Esophagus muscularis mucosa (tissue), 4 donors: ENCODE measurements around the gene C1GALT1. TPM values are rescaled to one million over a fixed set of nuclear protein-coding genes. Genes with fewer than 3 reads are reported as not detected.
A peak's percentile ranks its signal among the peaks of the same experiment; 100 is the strongest.

Experiments
- DNase-seq: peaks from one replicate; pipeline ENCODE4 v3.0.0-alpha.2; 2017; ENCODE audit errors: extremely low spot score
- H3K27ac ChIP-seq, 4 donors: fragments of 200-600 bp; sonication (generic); replicated peaks in 1 of 4; 1 replicate in 3 of 4; 2 replicates in 1 of 4; pipeline ENCODE4 v1.5.1; 2016 to 2019; ENCODE audit warnings: mild to moderate bottlenecking in 1 of 4
- H3K27me3 ChIP-seq, 4 donors: fragments of 200-600 bp; sonication (generic); one replicate each; pipeline versions ENCODE4 v1.5.1 to v1.6.0; 2016 to 2019
- H3K36me3 ChIP-seq, 4 donors: fragments of 200-600 bp; sonication (generic); one replicate each; pipeline ENCODE4 v1.5.1; 2016 to 2019
- H3K4me1 ChIP-seq, 4 donors: fragments of 200-600 bp; sonication (generic); one replicate each; pipeline ENCODE4 v1.5.1; 2016 to 2019
- H3K4me3 ChIP-seq, 4 donors: fragments of 200-600 bp; sonication (generic); 1 replicate in 2 of 4; 2 replicates in 2 of 4; pipeline ENCODE4 v1.5.1; 2016 to 2019; ENCODE audit warnings: mild to moderate bottlenecking in 4 of 4, moderate library complexity in 1 of 4
- H3K9me3 ChIP-seq, 4 donors: fragments of 200-600 bp; sonication (generic); 1 replicate in 3 of 4; 2 replicates in 1 of 4; pipeline ENCODE4 v1.5.1; 2016 to 2019
- EP300 ChIP-seq: sonication (generic); formaldehyde crosslinking; IDR thresholded peaks from one replicate; pipeline ENCODE4 v1.6.1; 2017; ENCODE audit warnings: antibody characterized with exemption
- POLR2A ChIP-seq: fragments of 450-650 bp; IDR thresholded peaks from one replicate; pipeline ENCODE4 v1.6.1; 2017; ENCODE audit warnings: antibody characterized with exemption, moderate library complexity, mild to moderate bottlenecking, low read depth
- POLR2AphosphoS5 ChIP-seq, 2 donors: sonication (generic); formaldehyde crosslinking; IDR thresholded peaks; one replicate each; pipeline ENCODE4 v1.6.1; 2017; ENCODE audit warnings: antibody characterized with exemption in 2 of 2
- WGBS: methylation state at CpG from one replicate; pipeline ENCODE4 v1.1.5; 2018; 5-methylcytosine and 5-hydroxymethylcytosine counted together
- intact Hi-C: fragments of 100-400 bp; cut with DNase I; formaldehyde crosslinking; loops from one replicate; pipeline ENCODE4 v1.15.1; 2023
- total RNA-seq, 4 donors: library from RNA; depleted of rRNA; stranded (reverse); fragments of >200 nt; gene quantifications; one replicate each; pipeline versions ENCODE4 v1.1.0 to v1.2.1, GENCODE V29; 2016
- TF ChIP-seq, protein P1 (sequence below), 3 experiments: fragments of 200-600 bp in 2 of 3; fragments of 450-650 bp in 1 of 3; sonication (generic) in 2 of 3; IDR thresholded peaks; one replicate each; pipeline ENCODE4 v1.5.1; 2017 to 2019; ENCODE audit warnings: antibody characterized with exemption in 3 of 3, mild to moderate bottlenecking in 2 of 3, moderate library complexity in 1 of 3

The C1GALT1 gene
- total RNA-seq, 4 donors from 2014 or later, result 6.7 to 13.8 (median 11.4) TPM

DNA sequence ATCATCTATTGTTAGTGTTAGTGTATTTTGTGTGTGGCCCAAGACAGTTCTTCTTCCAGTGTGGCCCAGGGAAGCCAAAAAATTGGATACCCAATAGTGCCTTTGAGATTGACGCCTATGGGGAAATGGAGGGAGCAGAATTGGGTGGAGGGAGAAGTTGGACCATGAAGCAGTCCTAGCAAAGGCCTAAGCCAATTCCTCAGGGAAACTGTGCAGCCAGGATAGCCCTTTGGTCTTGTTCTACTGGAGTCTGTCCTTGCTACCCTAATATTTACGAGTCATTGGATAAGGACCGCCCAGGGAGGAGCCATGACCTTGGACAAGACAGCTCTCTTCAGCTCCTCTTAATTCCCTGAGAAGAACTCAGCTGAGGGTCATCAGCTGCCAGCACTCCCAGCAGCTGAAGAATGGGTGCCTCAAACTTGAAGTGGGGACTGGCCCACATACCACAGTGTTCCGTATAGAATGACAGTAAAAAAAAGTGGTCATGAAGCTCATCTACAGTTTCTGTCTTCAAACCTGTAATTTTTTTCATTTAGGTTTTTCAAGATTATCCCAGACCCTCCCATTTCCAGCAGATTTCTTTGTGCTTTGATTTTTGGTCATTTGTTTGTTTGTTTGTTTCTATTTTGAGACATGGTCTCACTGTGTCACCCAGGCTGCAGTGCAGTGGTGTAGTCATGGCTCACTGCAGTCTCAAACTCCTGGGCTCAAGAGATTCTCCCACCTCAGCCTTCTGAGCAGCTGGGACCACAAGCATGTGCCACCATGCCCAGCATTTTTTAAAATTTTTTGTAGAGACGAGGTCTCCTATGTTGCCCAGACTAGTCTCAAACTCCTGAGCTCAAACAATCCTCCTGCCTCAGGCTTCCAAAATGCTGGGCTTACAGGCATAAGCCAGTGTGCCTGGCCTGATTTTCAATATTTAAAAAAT is 81.2 kb downstream of the C1GALT1 start:
- WGBS, result 85% methylated on average over 5 of the region's 5 CpGs
- TF ChIP-seq POLR2A (no peak), EP300 (no peak), POLR2AphosphoS5 (IDR thresholded peaks at IDR 0.05) (no peak)
- TF ChIP-seq, protein P1, sequence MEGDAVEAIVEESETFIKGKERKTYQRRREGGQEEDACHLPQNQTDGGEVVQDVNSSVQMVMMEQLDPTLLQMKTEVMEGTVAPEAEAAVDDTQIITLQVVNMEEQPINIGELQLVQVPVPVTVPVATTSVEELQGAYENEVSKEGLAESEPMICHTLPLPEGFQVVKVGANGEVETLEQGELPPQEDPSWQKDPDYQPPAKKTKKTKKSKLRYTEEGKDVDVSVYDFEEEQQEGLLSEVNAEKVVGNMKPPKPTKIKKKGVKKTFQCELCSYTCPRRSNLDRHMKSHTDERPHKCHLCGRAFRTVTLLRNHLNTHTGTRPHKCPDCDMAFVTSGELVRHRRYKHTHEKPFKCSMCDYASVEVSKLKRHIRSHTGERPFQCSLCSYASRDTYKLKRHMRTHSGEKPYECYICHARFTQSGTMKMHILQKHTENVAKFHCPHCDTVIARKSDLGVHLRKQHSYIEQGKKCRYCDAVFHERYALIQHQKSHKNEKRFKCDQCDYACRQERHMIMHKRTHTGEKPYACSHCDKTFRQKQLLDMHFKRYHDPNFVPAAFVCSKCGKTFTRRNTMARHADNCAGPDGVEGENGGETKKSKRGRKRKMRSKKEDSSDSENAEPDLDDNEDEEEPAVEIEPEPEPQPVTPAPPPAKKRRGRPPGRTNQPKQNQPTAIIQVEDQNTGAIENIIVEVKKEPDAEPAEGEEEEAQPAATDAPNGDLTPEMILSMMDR (IDR thresholded peaks at IDR 0.05), result no peak
- Histone ChIP-seq H3K4me1 (no peaks in the 10 kb centered on the region), H3K27me3 (no peaks in the 10 kb centered on the region), H3K4me3 (no peak overlapping the region), H3K9me3 (peaks cover 0 to 15% (median 2%) of the 10 kb centered on the region in 4 donors), H3K36me3 (no peaks in the 10 kb centered on the region), H3K27ac (no peak overlapping the region)
- DNase-seq, result peak; percentile 64
- intact Hi-C loops, result no loop called here

GRCh38 chr7:7264306-7265040 is 82.1 kb downstream of the C1GALT1 start:
- 87% methylated on average over 9 of the region's 9 CpGs for WGBS
- H3K9me3 ChIP-seq, result peaks cover 0 to 15% (median 2%) of the 10 kb centered on the region in 4 donors
- TF ChIP-seq POLR2AphosphoS5 (IDR thresholded peaks at IDR 0.05), result no peak
- TF ChIP-seq, protein P1 (IDR thresholded peaks at IDR 0.05), result no peak
- TF ChIP-seq POLR2A, result no peak
- no peak for TF ChIP-seq EP300
- no peaks in the 10 kb centered on the region for H3K27me3 ChIP-seq
- no peak overlapping the region for H3K27ac ChIP-seq
- peak; percentile 62 for DNase-seq
- no peaks in the 10 kb centered on the region for H3K4me1 ChIP-seq
- no peaks in the 10 kb centered on the region for H3K36me3 ChIP-seq
- intact Hi-C loops, result no loop called here
- H3K4me3 ChIP-seq, result no peak overlapping the region

DNA sequence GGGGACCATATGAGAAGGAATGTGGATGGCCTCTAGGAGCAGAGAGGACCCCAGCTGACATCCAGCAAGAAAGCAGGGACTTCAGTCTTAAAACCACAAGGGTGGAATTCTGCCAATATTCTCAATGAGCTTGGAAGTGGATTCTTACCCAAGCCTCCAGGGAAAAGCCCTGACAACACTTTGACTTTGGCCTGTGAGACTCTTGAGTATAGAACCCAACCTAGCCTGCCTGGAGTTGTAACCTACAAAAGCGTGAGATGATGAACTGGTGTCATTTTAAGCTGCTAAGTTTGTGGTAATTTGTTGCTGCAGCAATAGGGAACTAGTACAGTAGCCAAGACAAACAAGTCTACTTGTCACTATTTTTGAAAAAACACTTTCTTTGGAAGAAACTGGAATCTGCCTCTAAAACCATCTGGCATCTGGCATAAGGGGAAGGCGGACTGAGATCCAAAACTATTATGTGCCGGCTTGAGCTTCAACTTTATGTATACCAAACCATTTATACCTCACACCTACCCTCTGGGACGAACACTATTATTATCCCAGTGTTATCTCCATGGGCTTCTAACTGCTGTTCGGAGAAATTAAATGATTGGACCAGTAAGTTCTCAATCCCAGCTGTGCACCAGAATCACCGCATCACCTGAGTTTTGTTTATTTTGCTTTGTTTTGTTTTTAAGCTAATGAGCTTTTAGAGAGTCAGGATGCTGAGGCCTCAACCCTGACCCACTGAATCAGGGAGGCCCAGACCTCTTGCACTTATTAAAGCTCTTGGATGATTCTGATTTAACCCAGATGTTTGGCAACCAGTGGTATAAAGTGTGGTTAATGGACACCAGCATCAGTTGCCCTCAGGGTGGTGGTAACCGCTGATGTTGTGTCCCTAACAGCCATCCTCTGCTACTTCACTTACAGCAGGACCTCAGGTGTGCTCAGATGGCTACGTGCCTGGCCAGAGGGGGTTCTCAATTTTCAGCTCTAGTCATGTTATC is 83.0 kb downstream of the C1GALT1 start:
- Histone ChIP-seq H3K27me3 (no peaks in the 10 kb centered on the region), H3K27ac (no peak overlapping the region), H3K4me1 (no peaks in the 10 kb centered on the region), H3K4me3 (no peak overlapping the region), H3K9me3 (peaks cover 0 to 15% (median 2%) of the 10 kb centered on the region in 4 donors), H3K36me3 (no peaks in the 10 kb centered on the region)
- TF ChIP-seq, protein P1 (IDR thresholded peaks at IDR 0.05), result no peak
- TF ChIP-seq POLR2AphosphoS5 (IDR thresholded peaks at IDR 0.05), result no peak
- no peak for TF ChIP-seq EP300
- no peak for TF ChIP-seq POLR2A
- intact Hi-C loops, result no loop called here
- 72% methylated on average over 8 of the region's 8 CpGs for WGBS
- DNase-seq, result peak; percentile 47

DNA sequence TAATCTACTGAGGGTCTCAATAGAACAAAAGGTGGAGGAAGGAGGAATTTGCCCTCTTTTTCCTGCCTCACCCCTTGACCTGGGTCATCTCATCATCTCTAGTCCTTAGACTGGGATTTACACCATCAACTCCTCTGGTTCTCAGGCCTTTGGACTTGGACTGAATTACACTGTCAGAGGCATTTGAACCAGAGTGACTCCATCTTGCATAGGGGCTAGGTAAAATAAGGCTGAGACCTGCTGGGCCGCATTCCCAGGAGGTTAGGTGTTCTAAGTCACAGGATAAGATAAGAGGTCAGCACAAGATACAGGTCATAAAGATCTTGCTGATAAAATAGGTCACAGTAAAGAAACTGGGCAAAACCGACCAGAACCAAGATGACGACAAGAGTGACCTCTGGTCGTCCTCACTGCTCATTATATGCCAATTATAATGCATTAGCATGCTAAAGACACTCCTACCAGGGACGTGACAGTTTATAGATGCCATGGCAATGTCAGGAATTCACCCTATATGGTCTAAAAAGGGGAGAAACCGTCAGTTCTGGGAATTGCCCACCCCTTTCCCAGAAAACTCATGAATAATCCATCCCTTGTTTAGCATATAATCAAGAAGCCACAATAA is 84.0 kb downstream of the C1GALT1 start:
- H3K4me3 ChIP-seq, result no peak overlapping the region
- H3K4me1 ChIP-seq, result no peaks in the 10 kb centered on the region
- no peaks in the 10 kb centered on the region for H3K36me3 ChIP-seq
- no peak overlapping the region for H3K27ac ChIP-seq
- DNase-seq, result peak; percentile 50
- H3K27me3 ChIP-seq, result no peaks in the 10 kb centered on the region
- TF ChIP-seq, protein P1 (IDR thresholded peaks at IDR 0.05), result no peak
- TF ChIP-seq POLR2A (no peak), EP300 (no peak), POLR2AphosphoS5 (IDR thresholded peaks at IDR 0.05) (no peak)
- H3K9me3 ChIP-seq, result peaks cover 0 to 6% (median 0%) of the 10 kb centered on the region in 4 donors
- intact Hi-C loops, result no loop called here
- 83% methylated on average over 6 of the region's 6 CpGs for WGBS
